Liver (tissue), 9 donors: ENCODE data around the gene ZBTB7A. TPM values are rescaled to one million over a fixed set of nuclear protein-coding genes. Genes with fewer than 3 reads are reported as not detected.

Experiments used
- DNase-seq: peaks from one replicate; pipeline ENCODE4 v3.0.0-alpha.2; 2017; ENCODE audit warnings: low spot score
- H3K27ac ChIP-seq, 2 donors: one replicate each; pipeline ENCODE4 v1.7.0; 2013; ENCODE audit warnings: inconsistent platforms in 2 of 2, low read length in 2 of 2, control low read depth in 1 of 2, low read depth in 1 of 2, mild to moderate bottlenecking in 1 of 2
- H3K27me3 ChIP-seq, 4 donors: one replicate each; pipeline versions ENCODE4 v1.6.1 to v1.7.0; 2013; ENCODE audit warnings: low read length in 3 of 4, inconsistent platforms in 1 of 4, mild to moderate bottlenecking in 1 of 4, moderate library complexity in 1 of 4; ENCODE audit not compliant: control insufficient read depth in 4 of 4, insufficient read depth in 4 of 4
- H3K36me3 ChIP-seq, 4 donors: one replicate each; pipeline versions ENCODE4 v1.6.1 to v1.7.0; 2013; ENCODE audit warnings: low read length in 3 of 4, mild to moderate bottlenecking in 3 of 4, low read depth in 1 of 4, moderate library complexity in 1 of 4; ENCODE audit not compliant: control insufficient read depth in 4 of 4, insufficient read depth in 3 of 4
- H3K4me1 ChIP-seq, 4 donors: one replicate each; pipeline versions ENCODE4 v1.6.1 to v1.7.0; 2013; ENCODE audit warnings: low read length in 3 of 4, mild to moderate bottlenecking in 3 of 4, moderate library complexity in 1 of 4; ENCODE audit not compliant: control insufficient read depth in 4 of 4, insufficient read depth in 4 of 4
- H3K4me3 ChIP-seq, 3 donors: one replicate each; pipeline versions ENCODE4 v1.6.1 to v1.7.0; 2013; ENCODE audit warnings: low read length in 3 of 3, control low read depth in 1 of 3, low read depth in 1 of 3, mild to moderate bottlenecking in 1 of 3
- H3K9ac ChIP-seq, 2 donors: one replicate each; pipeline ENCODE4 v1.7.0; 2013; ENCODE audit warnings: low read length in 2 of 2, mild to moderate bottlenecking in 2 of 2, moderate library complexity in 2 of 2, control low read depth in 1 of 2, low read depth in 1 of 2
- H3K9me3 ChIP-seq, 4 donors: one replicate each; pipeline versions ENCODE4 v1.6.1 to v1.7.0; 2013; ENCODE audit warnings: low read length in 3 of 4; ENCODE audit not compliant: control insufficient read depth in 4 of 4
- CTCF ChIP-seq: fragments of 150-350 bp; IDR thresholded peaks from 2 replicates; pipeline ENCODE4 v1.5.1; 2017; ENCODE audit warnings: improper control_type of control experiment, low read depth, low read length; ENCODE audit not compliant: missing input control
- EGR1 ChIP-seq, 2 donors: IDR thresholded peaks; 2 replicates each; pipeline ENCODE4 v1.6.1; 2016 to 2018; ENCODE audit warnings: antibody characterized with exemption in 2 of 2, low read depth in 2 of 2
- FOXA1 ChIP-seq: IDR thresholded peaks from 2 replicates; pipeline ENCODE4 v1.6.1; 2016; ENCODE audit warnings: antibody characterized with exemption
- FOXA2 ChIP-seq: IDR thresholded peaks from 2 replicates; pipeline ENCODE4 v1.6.1; 2016; ENCODE audit warnings: antibody characterized with exemption
- HNF4A ChIP-seq, 2 donors: conservative IDR thresholded peaks; 2 replicates each; pipeline ENCODE4 v1.6.1; 2016; ENCODE audit warnings: antibody characterized with exemption in 2 of 2, mild to moderate bottlenecking in 2 of 2
- HNF4G ChIP-seq: IDR thresholded peaks from 2 replicates; pipeline ENCODE4 v1.6.1; 2016; ENCODE audit warnings: antibody characterized with exemption
- JUND ChIP-seq, 2 donors: IDR thresholded peaks; 2 replicates each; pipeline ENCODE4 v1.6.1; 2016; ENCODE audit warnings: antibody characterized with exemption in 2 of 2
- MAX ChIP-seq: IDR thresholded peaks from 2 replicates; pipeline ENCODE4 v1.6.1; 2016; ENCODE audit warnings: antibody characterized with exemption
- NR2F2 ChIP-seq: IDR thresholded peaks from 2 replicates; pipeline ENCODE4 v1.6.1; 2016; ENCODE audit warnings: antibody characterized with exemption
- RAD21 ChIP-seq, 2 donors: IDR thresholded peaks; 2 replicates each; pipeline ENCODE4 v1.6.1; 2016; ENCODE audit warnings: antibody characterized with exemption in 2 of 2, mild to moderate bottlenecking in 2 of 2
- REST ChIP-seq: IDR thresholded peaks from 2 replicates; pipeline ENCODE4 v1.6.1; 2016; ENCODE audit warnings: antibody characterized with exemption, mild to moderate bottlenecking
- RXRA ChIP-seq, 2 donors: IDR thresholded peaks; 2 replicates each; pipeline ENCODE4 v1.6.1; 2017 to 2018; ENCODE audit warnings: antibody characterized with exemption in 2 of 2, mild to moderate bottlenecking in 1 of 2
- SP1 ChIP-seq: IDR thresholded peaks from 2 replicates; pipeline ENCODE4 v1.6.1; 2018; ENCODE audit warnings: antibody characterized with exemption, mild to moderate bottlenecking
- TAF1 ChIP-seq: conservative IDR thresholded peaks from 2 replicates; pipeline ENCODE4 v1.6.1; 2016; ENCODE audit warnings: antibody characterized with exemption, mild to moderate bottlenecking
- YY1 ChIP-seq: IDR thresholded peaks from 2 replicates; pipeline ENCODE4 v1.6.1; 2016; ENCODE audit warnings: antibody characterized with exemption, mild to moderate bottlenecking
- WGBS: extraction: QIAGEN DNeasy Blood & Tissue Kit; methylation state at CpG from one replicate; pipeline ENCODE4 v1.1.7; 2013; 5-methylcytosine and 5-hydroxymethylcytosine counted together
- polyA plus RNA-seq, 2 donors: library from polyadenylated mRNA; stranded (reverse) in 1 of 2; unstranded in 1 of 2; fragments of 200-250 nt in 1 of 2; fragments of >200 nt in 1 of 2; fragmentation: Nextera tagmentation in 1 of 2; extraction: Ambion mirVana in 1 of 2; gene quantifications; one replicate each; pipeline versions ENCODE4 v1.2.1 to v1.2.3, GENCODE V29; 2013 to 2015
- total RNA-seq, 2 donors: library from RNA; depleted of rRNA; stranded (reverse); fragments of >200 nt; gene quantifications; one replicate each; pipeline ENCODE4 v1.2.3, GENCODE V29; 2014
- TF ChIP-seq, protein P1 (sequence below): IDR thresholded peaks from 2 replicates; pipeline ENCODE4 v1.6.1; 2016; ENCODE audit warnings: antibody characterized with exemption
- donor health status: healthy.
- donor health status: healthy.
- donor health status: healthy.
- donor health status: healthy.
- donor health status: healthy.

Gene ZBTB7A
- total and polyA plus RNA-seq, 4 donors, result 2.9 to 28.9 (median 17.6) TPM

DNA sequence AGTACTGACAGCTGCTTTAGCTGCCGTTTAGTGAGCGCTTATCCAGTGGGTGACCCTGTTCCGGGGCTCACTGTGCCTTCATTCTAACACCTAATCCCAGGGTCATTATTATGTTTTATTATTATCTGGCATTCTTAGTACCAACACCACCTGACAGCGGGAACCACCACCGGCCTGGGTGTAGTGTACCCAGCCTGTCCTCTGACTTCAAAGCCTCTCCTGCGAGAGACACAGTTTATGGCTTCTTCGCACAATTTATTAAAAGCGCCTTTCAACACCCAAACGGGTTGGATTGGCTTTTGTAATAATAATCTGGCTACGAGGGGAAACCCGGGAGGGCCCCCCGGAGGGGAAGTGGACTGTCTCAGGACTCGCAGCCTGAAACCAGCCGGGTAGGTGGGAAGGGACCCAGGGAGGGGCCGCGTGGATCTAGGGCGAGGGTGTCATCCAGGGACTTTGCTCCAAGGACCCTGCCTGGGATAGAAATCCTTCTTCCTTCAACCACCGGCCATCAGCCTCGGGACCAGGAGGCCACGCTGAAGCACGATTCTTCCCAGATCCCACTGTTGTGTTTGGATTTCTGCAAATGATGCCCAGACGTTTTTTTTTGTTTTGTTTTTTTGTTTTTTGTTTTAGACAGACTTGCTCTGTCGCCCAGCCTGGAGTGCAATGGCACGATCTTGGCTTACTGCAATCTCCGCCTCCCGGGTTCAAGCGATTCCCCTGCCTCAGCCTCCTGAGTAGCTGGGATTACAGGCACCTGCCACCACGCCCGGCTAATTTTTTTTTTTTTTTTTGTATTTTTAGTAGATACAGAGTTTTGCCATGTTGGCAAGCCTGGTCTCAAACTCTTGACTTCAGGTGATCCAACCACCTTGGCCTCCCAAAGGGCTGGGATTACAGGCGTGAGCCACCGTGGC, 1.6 kb upstream of the ZBTB7A start:
- Histone ChIP-seq H3K4me3 (peak overlapping the region in 1 of 3 donors; percentile 99), H3K27ac (peak overlapping the region; percentile 83 to 93), H3K9ac (peak overlapping the region in 1 of 2 donors; percentile 28), H3K27me3 (no peaks in the 10 kb centered on the region), H3K9me3 (no peaks in the 10 kb centered on the region), H3K4me1 (peaks cover 4 to 16% (median 9%) of the 10 kb centered on the region in 4 donors), H3K36me3 (no peaks in the 10 kb centered on the region)
- TF ChIP-seq RAD21 (IDR thresholded peaks at IDR 0.05) (no peak), MAX (no peak), SP1 (no peak), HNF4G (no peak), RXRA (IDR thresholded peaks at IDR 0.05) (no peak), HNF4A (conservative IDR thresholded peaks at IDR 0.05) (no peak), NR2F2 (no peak), FOXA2 (no peak)
- TF ChIP-seq, protein P1, sequence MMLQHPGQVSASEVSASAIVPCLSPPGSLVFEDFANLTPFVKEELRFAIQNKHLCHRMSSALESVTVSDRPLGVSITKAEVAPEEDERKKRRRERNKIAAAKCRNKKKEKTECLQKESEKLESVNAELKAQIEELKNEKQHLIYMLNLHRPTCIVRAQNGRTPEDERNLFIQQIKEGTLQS, result no peak
- peak; percentile 55 for DNase-seq
- 35% methylated on average over 31 of the region's 31 CpGs for WGBS

DNA sequence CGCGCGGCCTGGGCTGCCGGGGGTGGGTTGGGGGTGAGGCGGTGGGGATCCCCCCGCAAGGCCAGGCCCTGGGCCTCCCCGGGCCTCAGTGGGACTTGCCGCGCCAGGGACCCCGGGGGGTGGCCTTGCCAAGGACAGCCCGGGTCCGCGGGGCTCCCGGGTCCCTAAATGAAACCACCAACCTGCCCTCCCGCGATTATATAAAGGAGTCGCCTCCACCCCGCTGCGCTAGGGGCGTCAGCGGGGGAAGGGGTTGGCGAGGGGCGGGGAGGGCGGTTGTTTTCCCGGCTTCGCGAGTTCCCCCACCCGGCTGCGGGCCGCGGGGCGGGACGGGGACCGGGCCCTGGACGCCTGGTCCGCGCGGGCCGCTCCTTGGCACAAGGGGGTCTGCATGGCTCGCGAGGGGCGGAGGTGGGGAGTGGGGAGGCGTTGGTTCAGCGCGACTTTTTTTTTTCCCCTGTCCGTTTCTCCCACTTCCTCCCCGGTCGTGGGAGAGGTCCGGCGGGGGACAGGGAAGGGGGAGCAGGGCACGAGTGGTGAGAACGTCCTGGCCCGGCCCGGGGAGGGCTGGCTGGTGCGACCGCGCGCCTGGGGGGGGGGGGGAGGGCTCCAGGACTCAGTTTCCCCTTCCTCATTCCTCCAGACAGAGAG, 822 bp upstream of the ZBTB7A start:
- no peak for DNase-seq
- no peak for TF ChIP-seq HNF4G
- no peak for TF ChIP-seq SP1
- TF ChIP-seq FOXA2, result no peak
- no peak for TF ChIP-seq CTCF
- TF ChIP-seq TAF1, result no peak
- TF ChIP-seq, protein P1, result no peak
- no peak for TF ChIP-seq RXRA (IDR thresholded peaks at IDR 0.05)
- no peak for TF ChIP-seq NR2F2
- no peak for TF ChIP-seq YY1
- TF ChIP-seq FOXA1, result no peak
- TF ChIP-seq JUND (IDR thresholded peaks at IDR 0.05), result no peak
- TF ChIP-seq REST, result no peak
- no peak for TF ChIP-seq RAD21 (IDR thresholded peaks at IDR 0.05)
- TF ChIP-seq EGR1 (IDR thresholded peaks at IDR 0.05; ENCODE audit: low read depth in 2 of 2), result no peak
- no peak for TF ChIP-seq MAX
- WGBS, result 1% methylated on average over 58 of the region's 58 CpGs
- peak overlapping the region in 2 of 3 donors; percentile 68 to 99 for H3K4me3 ChIP-seq
- H3K27ac ChIP-seq, result peak overlapping the region; percentile 83 to 93
- peaks cover 0 to 4% (median 0%) of the 10 kb centered on the region in 4 donors for H3K36me3 ChIP-seq
- H3K9ac ChIP-seq, result peak overlapping the region in 1 of 2 donors; percentile 31
- no peaks in the 10 kb centered on the region for H3K9me3 ChIP-seq
- no peaks in the 10 kb centered on the region for H3K27me3 ChIP-seq
- peaks cover 11 to 24% (median 17%) of the 10 kb centered on the region in 4 donors for H3K4me1 ChIP-seq
